ENCODE results near the gene SCN5A.

Gene SCN5A

DNA sequence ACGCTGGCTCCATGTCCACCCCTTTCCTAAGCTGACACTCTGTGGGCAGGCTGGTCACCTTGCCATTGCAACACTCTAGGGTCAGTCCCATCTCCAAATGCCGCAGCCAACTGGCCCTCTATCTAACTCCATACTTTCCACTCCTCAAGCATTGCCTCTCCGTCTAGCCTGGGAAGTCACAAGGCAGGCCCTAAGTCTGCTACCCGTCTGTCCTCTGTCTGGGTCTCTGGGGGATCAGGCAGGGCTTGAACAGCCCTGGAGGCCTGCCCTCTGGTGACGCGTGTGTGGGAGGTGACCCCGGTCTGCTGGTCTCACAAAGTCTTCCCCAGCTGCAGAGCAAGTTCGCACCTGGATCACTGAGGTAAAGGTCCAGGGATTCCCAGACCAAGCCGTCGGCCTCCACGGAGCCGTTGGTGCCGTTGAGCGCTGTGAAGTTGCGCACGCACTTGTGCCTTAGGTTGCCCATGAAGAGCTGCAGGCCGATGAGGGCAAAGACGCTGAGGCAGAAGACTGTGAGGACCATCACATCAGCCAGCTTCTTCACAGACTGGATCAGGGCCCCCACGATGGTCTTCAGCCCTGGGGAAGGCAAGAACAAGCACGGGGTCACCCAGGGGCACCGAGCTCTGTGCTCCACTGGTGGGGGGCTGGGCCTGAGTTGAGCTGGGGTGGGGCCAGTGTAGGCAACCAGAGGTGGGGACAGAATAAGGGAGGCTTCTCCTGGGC is 39.9 kb downstream of the SCN5A start:
- Histone ChIP-seq H3K36me3 (ENCODE audit: insufficient read depth, low read length) (no peaks in the 10 kb centered on the region), H3K4me1 (ENCODE audit: insufficient read depth, low read length) (no peaks in the 10 kb centered on the region), H3K9me3 (ENCODE audit: control insufficient read depth, insufficient read depth, low read length) (no peaks in the 10 kb centered on the region), H3K9ac (ENCODE audit: low read depth, low read length) (no peak overlapping the region)

DNA sequence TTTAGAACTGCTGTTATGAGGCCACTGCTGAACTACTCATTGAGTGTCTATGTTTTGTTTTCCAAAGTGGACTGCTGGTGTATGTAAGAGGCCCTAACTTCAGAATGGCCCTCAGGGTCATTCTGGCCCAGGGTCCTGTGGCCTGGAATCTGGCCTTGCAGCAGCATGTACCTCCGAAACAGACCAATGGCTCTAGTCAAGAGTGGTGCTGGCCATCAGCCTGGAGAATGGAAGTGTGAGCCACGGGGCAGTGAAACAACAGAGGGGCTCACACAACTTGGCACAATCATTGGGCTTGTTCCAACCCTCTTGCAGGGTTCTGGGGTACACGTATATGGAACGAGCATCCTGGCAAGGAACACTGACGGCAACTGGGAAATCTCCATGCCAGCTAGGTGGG is 40.5 kb downstream of the SCN5A start:
- no peaks in the 10 kb centered on the region for H3K4me1 ChIP-seq (ENCODE audit: insufficient read depth, low read length)
- H3K9me3 ChIP-seq (ENCODE audit: control insufficient read depth, insufficient read depth, low read length) = no peaks in the 10 kb centered on the region
- H3K9ac ChIP-seq (ENCODE audit: low read depth, low read length) = no peak overlapping the region
- H3K36me3 ChIP-seq (ENCODE audit: insufficient read depth, low read length) = no peaks in the 10 kb centered on the region

DNA sequence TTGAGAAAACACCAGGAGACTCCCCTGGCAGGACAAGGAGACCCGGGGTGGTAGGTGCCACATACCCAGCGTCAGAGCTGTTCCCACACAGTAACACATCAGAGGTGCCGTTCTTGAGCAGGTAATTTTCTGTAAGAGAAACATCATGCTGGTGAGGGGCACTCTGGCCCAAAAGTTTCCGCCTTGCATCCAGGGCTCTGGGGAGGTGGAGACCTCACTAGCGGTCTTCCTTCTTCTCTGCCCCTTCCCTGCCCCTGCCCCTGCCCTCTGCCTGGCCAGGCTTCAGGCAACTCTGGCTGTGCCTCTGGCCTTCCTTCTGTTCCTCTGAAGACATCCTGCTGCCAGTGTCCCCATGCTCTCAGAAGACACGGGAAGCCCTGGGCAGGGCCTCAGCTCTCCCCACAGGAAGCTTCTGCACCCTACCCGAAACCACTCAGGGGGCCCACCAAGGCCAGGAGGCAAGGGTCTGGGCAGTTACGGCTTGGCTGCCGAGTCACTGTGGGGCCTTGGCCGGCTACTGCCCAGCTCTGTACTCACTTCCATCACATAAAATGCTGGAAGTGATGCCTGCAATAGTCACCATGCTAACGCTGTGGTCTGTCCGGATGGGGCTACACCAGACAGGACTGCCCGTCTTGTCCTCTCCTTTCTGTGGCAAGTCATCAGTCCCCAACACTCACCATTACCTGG is 41.3 kb downstream of the SCN5A start:
- Histone ChIP-seq H3K36me3 (ENCODE audit: insufficient read depth, low read length) (no peaks in the 10 kb centered on the region), H3K4me1 (ENCODE audit: insufficient read depth, low read length) (no peaks in the 10 kb centered on the region), H3K9ac (ENCODE audit: low read depth, low read length) (no peak overlapping the region), H3K9me3 (ENCODE audit: control insufficient read depth, insufficient read depth, low read length) (no peaks in the 10 kb centered on the region)

DNA sequence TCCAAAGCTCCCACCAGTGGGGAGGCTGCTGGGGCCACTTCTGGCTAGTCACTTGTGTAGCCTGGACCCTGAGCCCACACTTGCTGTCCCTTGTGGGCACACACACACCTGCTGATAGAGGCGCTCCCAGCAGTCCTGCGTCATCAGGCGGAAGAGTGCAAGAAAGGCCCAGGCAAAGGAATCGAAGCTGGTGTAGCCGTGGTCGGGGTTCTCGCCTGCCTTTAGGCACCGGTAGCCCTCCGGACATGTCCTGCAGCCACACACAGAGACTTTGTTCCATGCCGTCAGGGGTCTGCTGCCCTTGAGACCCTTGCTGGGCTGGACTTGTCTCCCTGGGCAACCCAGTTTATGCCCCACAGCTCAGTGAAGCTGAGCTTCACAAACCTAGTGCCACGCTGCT is 42.9 kb downstream of the SCN5A start:
- no peaks in the 10 kb centered on the region for H3K4me1 ChIP-seq (ENCODE audit: insufficient read depth, low read length)
- H3K9me3 ChIP-seq (ENCODE audit: control insufficient read depth, insufficient read depth, low read length) = no peaks in the 10 kb centered on the region
- no peak overlapping the region for H3K9ac ChIP-seq (ENCODE audit: low read depth, low read length)
- H3K36me3 ChIP-seq (ENCODE audit: insufficient read depth, low read length) = no peaks in the 10 kb centered on the region

DNA sequence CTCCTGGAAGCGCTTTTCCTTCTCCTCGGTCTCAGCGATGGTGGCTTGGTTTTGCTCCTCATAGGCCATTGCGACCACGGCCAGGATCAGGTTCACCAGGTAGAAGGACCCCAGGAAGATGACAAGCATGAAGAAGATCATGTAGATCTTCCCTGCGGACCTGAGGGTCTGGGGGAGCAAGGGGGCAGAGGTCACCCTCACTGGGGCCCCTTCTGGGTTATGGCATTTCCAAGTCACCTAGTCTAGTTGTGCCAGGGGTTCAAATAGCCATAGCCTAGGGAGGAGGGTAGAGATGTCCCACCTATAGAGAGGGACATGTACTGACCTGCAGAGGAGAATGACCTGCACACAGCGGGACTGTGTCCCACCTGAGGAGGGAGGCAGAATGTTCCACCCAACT is 43.5 kb downstream of the SCN5A start:
- H3K4me1 ChIP-seq (ENCODE audit: insufficient read depth, low read length) = no peaks in the 10 kb centered on the region
- H3K9me3 ChIP-seq (ENCODE audit: control insufficient read depth, insufficient read depth, low read length) = no peaks in the 10 kb centered on the region
- no peaks in the 10 kb centered on the region; the same call in 1 of the 2 replicates for H3K36me3 ChIP-seq (ENCODE audit: insufficient read depth, low read length)
- H3K9ac ChIP-seq (ENCODE audit: low read depth, low read length) = no peak overlapping the region

DNA sequence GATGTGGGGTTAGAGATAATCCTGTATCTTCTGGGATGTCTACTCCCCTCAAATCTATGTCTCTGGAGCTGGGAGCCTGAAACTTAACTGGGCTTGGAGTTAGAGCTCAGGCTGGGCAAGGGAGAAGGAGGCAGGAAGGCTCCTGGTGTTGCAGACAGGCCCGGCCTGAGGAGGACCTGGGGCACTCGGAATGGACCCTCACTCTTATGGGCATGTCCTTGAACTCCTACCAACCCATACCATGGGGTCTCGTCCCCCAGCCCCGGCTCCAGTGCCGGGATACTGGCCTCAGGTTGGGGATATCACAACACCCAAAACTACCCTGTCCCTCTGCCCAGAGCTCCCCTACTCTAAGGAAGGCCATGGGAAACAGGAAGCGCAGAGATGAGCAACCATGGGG is 45.2 kb downstream of the SCN5A start:
- H3K9ac ChIP-seq (ENCODE audit: low read depth, low read length) = no peak overlapping the region
- no peaks in the 10 kb centered on the region; the same call in 1 of the 2 replicates for H3K36me3 ChIP-seq (ENCODE audit: insufficient read depth, low read length)
- H3K9me3 ChIP-seq (ENCODE audit: control insufficient read depth, insufficient read depth, low read length) = no peaks in the 10 kb centered on the region
- no peaks in the 10 kb centered on the region for H3K4me1 ChIP-seq (ENCODE audit: insufficient read depth, low read length)

DNA sequence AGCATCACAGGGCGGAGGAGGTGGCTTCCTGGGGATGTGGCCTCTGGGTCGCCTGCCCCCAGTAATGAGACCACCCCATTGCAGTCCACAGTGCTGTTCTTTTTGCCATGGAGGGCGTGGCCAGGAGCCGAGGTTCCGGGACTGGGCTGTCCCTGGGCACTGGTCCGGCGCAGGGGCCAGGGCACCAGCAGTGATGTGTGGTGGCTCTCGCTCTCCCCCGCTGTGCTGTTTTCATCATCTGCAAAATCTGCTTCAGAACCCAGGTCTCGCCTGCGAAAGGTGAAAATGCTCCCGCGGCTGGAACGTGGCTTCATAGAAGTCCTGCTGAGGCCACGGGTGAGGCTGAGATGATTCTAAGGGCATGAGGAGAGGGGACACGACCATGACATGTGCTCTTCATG is 45.8 kb downstream of the SCN5A start:
- Histone ChIP-seq H3K4me1 (ENCODE audit: insufficient read depth, low read length) (no peaks in the 10 kb centered on the region), H3K36me3 (ENCODE audit: insufficient read depth, low read length) (no peaks in the 10 kb centered on the region; the same call in 1 of the 2 replicates), H3K9ac (ENCODE audit: low read depth, low read length) (no peak overlapping the region), H3K9me3 (ENCODE audit: control insufficient read depth, insufficient read depth, low read length) (no peaks in the 10 kb centered on the region)

DNA sequence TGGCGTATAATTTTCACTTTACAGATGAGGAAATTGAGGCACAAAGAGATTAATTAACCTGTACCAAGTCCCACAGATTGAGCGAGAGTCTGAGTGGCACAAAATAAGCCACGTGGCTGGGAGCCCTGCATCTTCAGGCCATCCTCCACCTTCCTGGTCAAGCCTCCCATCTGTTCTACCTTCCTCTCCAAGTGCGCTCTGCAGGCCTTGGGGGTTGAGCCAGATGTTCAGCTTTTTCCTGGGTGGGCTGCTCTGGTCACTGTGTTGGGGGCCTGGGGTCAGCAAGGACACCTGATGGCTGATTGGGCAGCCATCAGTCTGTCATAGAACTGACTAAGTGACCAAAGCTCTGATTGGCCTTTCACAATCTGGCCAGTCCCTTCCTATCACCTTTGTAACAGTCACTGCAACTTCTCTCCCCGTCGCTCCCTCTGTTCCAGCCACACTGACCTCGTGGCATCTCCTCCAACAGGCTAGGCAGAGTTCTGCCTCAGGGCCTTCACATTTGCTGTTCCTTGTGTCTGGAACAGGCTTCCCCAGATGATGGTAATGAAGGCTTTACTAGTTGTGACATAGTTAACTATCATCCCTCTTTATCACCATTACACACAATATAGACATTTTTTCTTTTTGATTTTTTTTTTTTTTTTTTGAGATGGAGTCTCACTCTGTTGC is 46.8 kb downstream of the SCN5A start:
- Histone ChIP-seq H3K9ac (ENCODE audit: low read depth, low read length) (no peak overlapping the region), H3K9me3 (ENCODE audit: control insufficient read depth, insufficient read depth, low read length) (no peaks in the 10 kb centered on the region), H3K4me1 (ENCODE audit: insufficient read depth, low read length) (no peaks in the 10 kb centered on the region), H3K36me3 (ENCODE audit: insufficient read depth, low read length) (no peaks in the 10 kb centered on the region; the same call in 1 of the 2 replicates)

DNA sequence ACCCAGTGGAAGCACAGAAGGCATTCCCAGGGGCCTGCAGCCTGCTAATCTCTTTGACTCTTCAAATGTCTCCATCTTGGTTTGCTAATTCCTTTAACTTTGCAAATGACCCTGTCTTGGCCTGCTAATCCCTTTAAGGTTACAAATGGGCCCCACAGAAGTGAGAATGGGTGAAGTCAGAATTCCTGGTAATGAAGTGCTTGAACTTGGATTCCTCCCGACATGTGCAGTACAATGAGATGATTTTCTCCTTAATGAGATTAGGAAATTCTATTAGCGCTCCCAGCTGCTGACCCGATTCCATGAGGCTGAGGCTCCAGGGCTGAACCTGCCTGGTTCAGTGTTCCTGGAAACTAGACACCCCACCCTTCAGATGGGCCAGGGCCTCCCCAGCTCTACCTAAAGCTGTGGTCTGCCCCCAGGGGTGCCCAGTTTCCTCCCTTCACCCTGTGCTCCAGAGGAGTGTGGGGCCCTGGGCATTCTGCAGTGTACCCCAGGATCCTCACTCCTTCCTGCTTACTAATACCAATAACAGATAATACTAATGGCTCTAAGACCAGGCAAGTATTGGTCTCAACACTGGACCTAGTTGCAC is 47.4 kb downstream of the SCN5A start:
- no peaks in the 10 kb centered on the region for H3K9me3 ChIP-seq (ENCODE audit: control insufficient read depth, insufficient read depth, low read length)
- no peaks in the 10 kb centered on the region for H3K4me1 ChIP-seq (ENCODE audit: insufficient read depth, low read length)
- H3K36me3 ChIP-seq (ENCODE audit: insufficient read depth, low read length) = no peaks in the 10 kb centered on the region; the same call in 1 of the 2 replicates
- no peak overlapping the region for H3K9ac ChIP-seq (ENCODE audit: low read depth, low read length)

DNA sequence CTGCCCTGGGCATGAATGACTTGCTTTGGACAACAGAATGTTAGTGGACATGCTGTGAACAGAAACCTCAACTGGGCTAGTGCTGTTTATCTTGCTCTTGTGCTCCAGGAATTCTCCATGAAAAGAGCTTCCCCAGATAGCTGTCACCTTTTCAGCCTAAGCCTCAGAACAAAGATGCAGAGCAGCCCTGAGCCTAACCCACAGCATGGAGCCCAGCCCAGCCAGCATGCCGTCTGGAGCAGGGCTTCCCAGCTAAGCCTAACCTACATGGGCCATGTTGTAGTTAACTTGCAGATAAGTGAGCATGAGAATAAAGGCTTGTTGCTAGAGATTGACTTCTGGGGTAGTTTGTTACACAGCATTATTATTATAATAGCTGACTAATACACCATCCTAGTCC is 48.9 kb downstream of the SCN5A start:
- no peaks in the 10 kb centered on the region for H3K4me1 ChIP-seq (ENCODE audit: insufficient read depth, low read length)
- H3K36me3 ChIP-seq (ENCODE audit: insufficient read depth, low read length) = no peaks in the 10 kb centered on the region; the same call in 1 of the 2 replicates
- no peak overlapping the region for H3K9ac ChIP-seq (ENCODE audit: low read depth, low read length)
- no peaks in the 10 kb centered on the region for H3K9me3 ChIP-seq (ENCODE audit: control insufficient read depth, insufficient read depth, low read length)

DNA sequence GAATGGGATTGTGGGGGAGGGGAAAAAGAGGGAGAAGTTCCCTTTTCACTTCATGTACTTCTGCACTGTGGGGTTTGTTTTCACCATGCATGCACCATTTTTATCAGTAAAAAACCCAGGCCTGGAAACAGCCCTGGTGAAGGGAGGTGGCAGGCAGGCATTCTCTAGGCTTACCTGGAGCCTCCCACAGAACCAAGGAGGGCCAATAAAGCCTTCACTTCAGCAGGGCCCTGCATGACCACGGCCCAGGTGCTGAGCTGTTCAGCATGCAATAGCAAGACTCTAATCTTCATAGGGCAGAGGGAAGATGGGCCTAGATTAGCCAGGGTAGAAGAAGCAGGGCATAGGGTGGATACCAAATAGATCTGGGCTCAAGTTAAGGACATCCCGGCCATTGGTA is 49.6 kb downstream of the SCN5A start:
- Histone ChIP-seq H3K9ac (ENCODE audit: low read depth, low read length) (no peak overlapping the region), H3K4me1 (ENCODE audit: insufficient read depth, low read length) (no peaks in the 10 kb centered on the region), H3K36me3 (ENCODE audit: insufficient read depth, low read length) (no peaks in the 10 kb centered on the region; the same call in 1 of the 2 replicates), H3K9me3 (ENCODE audit: control insufficient read depth, insufficient read depth, low read length) (no peaks in the 10 kb centered on the region)

DNA sequence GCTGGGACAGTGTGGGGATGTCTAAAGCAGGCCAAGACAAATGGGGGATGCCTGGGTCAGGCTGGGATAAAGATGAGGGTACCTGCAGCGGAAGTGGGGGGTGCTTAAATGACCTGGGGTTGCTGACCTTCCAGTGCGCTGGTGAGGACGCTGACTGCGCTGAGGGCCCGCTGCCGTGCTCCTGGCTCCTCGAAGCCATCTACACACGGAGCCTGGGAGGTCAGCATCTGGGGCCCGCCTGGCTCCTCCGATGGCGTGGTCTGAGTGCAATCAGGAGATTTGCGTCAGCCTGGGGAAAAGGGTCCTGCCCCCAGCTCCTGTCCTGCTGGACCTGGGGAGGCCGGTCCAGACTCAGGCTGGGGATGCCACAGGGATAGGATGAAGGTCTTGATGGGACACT is 50.7 kb downstream of the SCN5A start:
- Histone ChIP-seq H3K4me1 (ENCODE audit: insufficient read depth, low read length) (no peaks in the 10 kb centered on the region), H3K9ac (ENCODE audit: low read depth, low read length) (no peak overlapping the region), H3K9me3 (ENCODE audit: control insufficient read depth, insufficient read depth, low read length) (no peaks in the 10 kb centered on the region), H3K36me3 (ENCODE audit: insufficient read depth, low read length) (no peaks in the 10 kb centered on the region; the same call in 1 of the 2 replicates)

DNA sequence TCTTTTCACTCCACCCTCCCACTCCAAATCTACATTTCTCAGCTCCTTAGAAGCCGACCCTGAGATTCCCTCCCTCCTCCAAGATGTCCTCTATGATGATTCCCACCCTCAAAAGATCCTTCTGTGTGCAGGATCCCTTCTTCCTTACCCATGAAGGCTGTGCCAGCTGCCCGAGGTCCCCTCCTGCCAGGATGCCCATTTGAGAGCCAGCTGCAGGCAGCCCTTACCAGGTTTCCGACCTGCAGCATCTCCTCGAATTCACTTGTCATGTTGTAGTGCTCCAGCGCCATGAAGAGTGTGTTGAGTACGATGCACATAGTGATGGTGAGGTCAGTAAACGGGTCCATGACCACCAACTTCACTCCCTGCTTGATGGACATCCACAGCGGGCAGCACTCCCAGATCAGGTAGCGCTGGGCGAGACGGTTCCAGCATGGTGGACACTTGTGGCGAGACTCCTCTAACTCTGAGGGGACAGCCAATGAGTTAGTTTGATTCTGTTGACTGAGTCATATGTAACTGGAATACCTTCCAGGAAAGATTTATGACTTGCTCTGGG is 51.9 kb downstream of the SCN5A start:
- no peaks in the 10 kb centered on the region; the same call in 1 of the 2 replicates for H3K36me3 ChIP-seq (ENCODE audit: insufficient read depth, low read length)
- H3K9ac ChIP-seq (ENCODE audit: low read depth, low read length) = no peak overlapping the region
- no peaks in the 10 kb centered on the region for H3K4me1 ChIP-seq (ENCODE audit: insufficient read depth, low read length)
- H3K9me3 ChIP-seq (ENCODE audit: control insufficient read depth, insufficient read depth, low read length) = no peaks in the 10 kb centered on the region

DNA sequence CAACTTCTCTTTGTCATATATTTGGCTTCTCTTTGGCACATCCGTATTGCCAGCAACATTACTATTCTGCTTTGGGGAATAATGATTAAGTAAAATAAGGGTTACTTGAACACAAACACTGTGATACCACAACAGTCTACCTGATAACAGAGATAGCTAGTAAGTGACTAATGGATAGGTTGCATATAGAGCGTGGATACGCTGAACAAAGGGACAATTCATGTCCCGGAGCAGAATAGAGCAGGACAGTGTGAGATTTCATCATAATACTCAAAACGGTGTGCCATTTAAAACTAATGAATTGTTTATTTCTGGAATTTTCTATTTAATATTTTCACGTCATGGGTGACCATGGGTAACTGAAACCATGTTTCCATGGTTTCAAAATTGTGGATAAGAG is 54.1 kb downstream of the SCN5A start:
- Histone ChIP-seq H3K9me3 (ENCODE audit: control insufficient read depth, insufficient read depth, low read length) (no peaks in the 10 kb centered on the region), H3K36me3 (ENCODE audit: insufficient read depth, low read length) (no peaks in the 10 kb centered on the region), H3K4me1 (ENCODE audit: insufficient read depth, low read length) (no peaks in the 10 kb centered on the region), H3K9ac (ENCODE audit: low read depth, low read length) (no peak overlapping the region)
